CD4-positive, alpha-beta memory T cell (primary cell): ENCODE results near the gene KIAA0753. TPM values are rescaled to one million over a fixed set of nuclear protein-coding genes. Genes with fewer than 3 reads are reported as not detected.

Experiments used
- CTCF ChIA-PET: fragments of 350-600 bp; sonication (Branson Sonifier 250); formaldehyde crosslinking; loops from one replicate; lab custom pipeline; 2021; ENCODE audit warnings: inconsistent platforms; ENCODE audit not compliant: partially characterized antibody; lab: Charles Lee
- POLR2A ChIA-PET: fragments of 350-600 bp; sonication (Branson Sonifier 250); formaldehyde crosslinking; loops from one replicate; lab custom pipeline; 2021; ENCODE audit not compliant: partially characterized antibody; lab: Charles Lee
- DNase-seq, 5 donors: peaks; one replicate each; pipeline versions ENCODE4 v3.0.0 to v3.0.0-alpha.2; 2020 to 2022; ENCODE audit warnings: mixed read lengths in 1 of 5
- H3K27ac ChIP-seq: one replicate; pipeline ENCODE4 v1.7.0; 2013; ENCODE audit warnings: low read depth, low read length
- H3K27me3 ChIP-seq: 2 replicates; pipeline ENCODE4 v1.7.0; 2013; ENCODE audit warnings: mild to moderate bottlenecking, low read length, moderate library complexity; ENCODE audit not compliant: insufficient read depth
- H3K36me3 ChIP-seq: 2 replicates; pipeline ENCODE4 v1.7.0; 2013; ENCODE audit warnings: mild to moderate bottlenecking, low read length, moderate library complexity; ENCODE audit not compliant: insufficient read depth
- H3K4me1 ChIP-seq: 2 replicates; pipeline ENCODE4 v1.7.0; 2013; ENCODE audit warnings: mild to moderate bottlenecking, low read length, moderate library complexity; ENCODE audit not compliant: insufficient read depth
- H3K4me3 ChIP-seq, 2 donors: one replicate each; pipeline ENCODE4 v1.7.0; 2013; ENCODE audit warnings: low read length in 2 of 2, mild to moderate bottlenecking in 1 of 2
- H3K9me3 ChIP-seq, 2 donors: one replicate each; pipeline ENCODE4 v1.7.0; 2013; ENCODE audit warnings: low read length in 2 of 2, control low read depth in 1 of 2; ENCODE audit not compliant: control insufficient read depth in 1 of 2
- H3K27ac Mint-ChIP-seq, 7 donors: one replicate each; pipeline ENCODE4 v1.8.0; 2020 to 2021; ENCODE audit warnings: mixed read lengths in 7 of 7, mild to moderate bottlenecking in 6 of 7, inconsistent platforms in 3 of 7, moderate library complexity in 3 of 7
- H3K27me3 Mint-ChIP-seq, 2 donors: one replicate each; pipeline ENCODE4 v1.8.0; 2020 to 2021; ENCODE audit warnings: mixed read lengths in 2 of 2
- H3K36me3 Mint-ChIP-seq, 2 donors: one replicate each; pipeline ENCODE4 v1.8.0; 2020 to 2021; ENCODE audit warnings: mixed read lengths in 2 of 2, inconsistent platforms in 1 of 2, mild to moderate bottlenecking in 1 of 2
- H3K4me1 Mint-ChIP-seq, 4 donors: one replicate each; pipeline ENCODE4 v1.8.0; 2020 to 2021; ENCODE audit warnings: mixed read lengths in 4 of 4, mild to moderate bottlenecking in 1 of 4
- H3K4me3 Mint-ChIP-seq, 8 donors: one replicate each; pipeline ENCODE4 v1.8.0; 2020 to 2021; ENCODE audit warnings: mixed read lengths in 8 of 8, mild to moderate bottlenecking in 7 of 8, moderate library complexity in 6 of 8, inconsistent platforms in 3 of 8
- H3K9me3 Mint-ChIP-seq, 8 donors: one replicate each; pipeline ENCODE4 v1.8.0; 2020 to 2021; ENCODE audit warnings: mixed read lengths in 8 of 8, mild to moderate bottlenecking in 5 of 8, inconsistent platforms in 3 of 8, moderate library complexity in 1 of 8
- intact Hi-C: fragments of 100-400 bp; cut with micrococcal nuclease; formaldehyde crosslinking; loops from one replicate; pipeline ENCODE4 v1.15.1; 2023
- polyA plus RNA-seq, 2 donors: library from polyadenylated mRNA; unstranded; fragments of 300-500 nt; fragmentation: Illumina TruSeq; gene quantifications; one replicate each; pipeline ENCODE4 v1.2.3, GENCODE V29; 2021
- total RNA-seq, 2 experiments: library from RNA; stranded (reverse); gene quantifications; one replicate each; pipeline ENCODE4 v1.2.3, GENCODE V29; 2021

The KIAA0753 gene
- total and polyA plus RNA-seq, 4 experiments from 2014 or later = 1.8 to 18.6 (median 9.5) TPM

DNA sequence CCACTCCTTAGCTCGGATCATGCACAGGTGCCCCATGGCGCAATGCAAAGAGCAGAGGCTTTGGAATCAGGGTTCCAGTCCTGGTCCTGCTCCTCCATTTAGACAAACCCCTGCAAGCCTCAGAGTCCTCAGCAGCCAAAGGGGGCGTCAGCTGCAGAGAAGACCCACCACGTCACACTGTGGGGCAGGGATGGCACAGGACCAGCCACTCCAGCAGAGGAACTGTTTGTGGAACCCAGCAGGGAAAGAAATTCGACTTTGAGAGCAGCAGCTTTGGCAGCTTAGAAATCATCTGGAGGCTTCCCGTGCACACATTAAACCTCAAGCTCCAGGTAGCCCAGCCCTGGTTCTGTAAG is 36.3 kb upstream of the KIAA0753 start:
- peaks cover 4% of the 10 kb centered on the region for H3K27me3 ChIP-seq
- ChIA-PET POLR2A (no interaction called here), CTCF (no interaction called here)
- Mint-ChIP-seq H3K4me1 (peaks cover 0 to 10% (median 5%) of the 10 kb centered on the region in 4 donors), H3K4me3 (no peak overlapping the region), H3K27ac (no peak overlapping the region), H3K36me3 (peaks cover 0 to 1% of the 10 kb centered on the region in 2 donors), H3K27me3 (peaks cover 12 to 13% of the 10 kb centered on the region in 2 donors), H3K9me3 (no peaks in the 10 kb centered on the region)
- no peak for DNase-seq
- H3K36me3 ChIP-seq = no peaks in the 10 kb centered on the region
- no peak overlapping the region for H3K27ac ChIP-seq
- no peaks in the 10 kb centered on the region for H3K9me3 ChIP-seq
- intact Hi-C loops = no loop called here
- peaks cover 9% of the 10 kb centered on the region for H3K4me1 ChIP-seq
- no peak overlapping the region for H3K4me3 ChIP-seq

GRCh38 chr17:6675201-6675825 is 34.8 kb upstream of the KIAA0753 start:
- peaks cover 9% of the 10 kb centered on the region for H3K4me1 ChIP-seq
- ChIA-PET CTCF (interaction anchor here (0.5 kb wide), 1 partner anchor 1919 kb away, joined by 4 read pairs; no protein-coding TSS in a partner anchor), POLR2A (no interaction called here)
- H3K27me3 Mint-ChIP-seq = peaks cover 9 to 12% of the 10 kb centered on the region in 2 donors
- peaks cover 0 to 10% (median 5%) of the 10 kb centered on the region in 4 donors for H3K4me1 Mint-ChIP-seq
- no peaks in the 10 kb centered on the region for H3K36me3 ChIP-seq
- H3K4me3 ChIP-seq = no peak overlapping the region
- H3K9me3 Mint-ChIP-seq = no peaks in the 10 kb centered on the region
- H3K9me3 ChIP-seq = no peaks in the 10 kb centered on the region
- H3K27me3 ChIP-seq = peaks cover 4% of the 10 kb centered on the region
- H3K27ac ChIP-seq = no peak overlapping the region
- H3K4me3 Mint-ChIP-seq = peak overlapping the region in 1 of 8 donors; percentile 27
- peak overlapping the region in 1 of 7 donors; percentile 60 for H3K27ac Mint-ChIP-seq
- intact Hi-C loops = no loop called here
- DNase-seq = no peak
- H3K36me3 Mint-ChIP-seq = no peaks in the 10 kb centered on the region

DNA sequence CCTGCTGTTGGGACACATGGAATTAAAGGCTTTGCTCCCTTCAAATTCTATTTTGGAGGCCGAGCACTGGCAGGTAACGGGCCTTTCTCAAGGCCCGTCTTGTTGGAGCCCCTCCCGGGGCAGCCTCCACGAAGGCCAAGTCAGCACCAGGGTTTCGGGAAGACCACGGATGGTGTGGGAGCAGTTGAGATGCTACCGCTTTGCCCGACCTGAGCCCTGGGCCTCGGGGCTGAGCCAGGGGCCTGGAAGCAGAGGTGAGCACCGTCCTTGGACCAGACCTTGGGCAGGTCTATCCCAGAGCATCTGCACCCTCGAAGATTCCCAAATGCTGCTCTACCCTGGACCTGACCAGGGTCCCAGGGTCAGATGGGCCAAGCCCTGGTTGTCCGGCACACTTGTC is 34.1 kb upstream of the KIAA0753 start:
- Histone ChIP-seq H3K9me3 (no peaks in the 10 kb centered on the region), H3K4me3 (no peak overlapping the region), H3K27ac (no peak overlapping the region), H3K4me1 (peaks cover 9% of the 10 kb centered on the region), H3K36me3 (no peaks in the 10 kb centered on the region), H3K27me3 (peaks cover 4% of the 10 kb centered on the region)
- no peak overlapping the region for H3K27ac Mint-ChIP-seq
- no peaks in the 10 kb centered on the region for H3K36me3 Mint-ChIP-seq
- no peaks in the 10 kb centered on the region for H3K9me3 Mint-ChIP-seq
- peaks cover 7 to 9% of the 10 kb centered on the region in 2 donors for H3K27me3 Mint-ChIP-seq
- CTCF ChIA-PET = no interaction called here
- DNase-seq = no peak
- POLR2A ChIA-PET = no interaction called here
- intact Hi-C loops = no loop called here
- H3K4me3 Mint-ChIP-seq = no peak overlapping the region
- H3K4me1 Mint-ChIP-seq = peaks cover 0 to 10% (median 5%) of the 10 kb centered on the region in 4 donors

DNA sequence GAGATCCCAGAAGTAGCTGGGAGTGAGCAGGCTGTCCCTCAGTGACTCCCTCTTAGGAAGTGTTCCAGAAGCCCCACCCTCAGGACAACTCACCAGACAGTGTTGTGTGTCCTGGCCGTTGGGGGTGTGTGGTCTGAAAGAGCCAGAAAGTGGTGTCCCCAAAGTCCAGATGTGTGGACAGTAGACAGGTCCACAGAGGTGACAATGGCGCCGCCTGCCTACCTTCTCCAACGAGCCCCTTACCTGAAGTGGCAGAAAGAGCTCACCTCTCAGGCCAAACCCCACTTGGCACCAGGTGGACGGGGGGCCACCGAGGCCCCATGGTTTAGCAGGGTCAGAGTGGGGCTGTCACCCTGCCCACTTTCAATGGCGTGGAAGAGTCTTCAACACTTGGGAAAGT is 30.9 kb upstream of the KIAA0753 start:
- CTCF ChIA-PET = interaction anchor here (0.7 to 0.8 kb wide), 2 partner anchors 27 to 31 kb away, joined by 3 to 4 read pairs; no protein-coding TSS in a partner anchor
- Histone ChIP-seq H3K4me1 (no peaks in the 10 kb centered on the region), H3K36me3 (no peaks in the 10 kb centered on the region), H3K27ac (no peak overlapping the region), H3K4me3 (no peak overlapping the region), H3K27me3 (no peaks in the 10 kb centered on the region), H3K9me3 (no peaks in the 10 kb centered on the region)
- Mint-ChIP-seq H3K27ac (no peak overlapping the region), H3K4me3 (no peak overlapping the region), H3K9me3 (peaks cover 0 to 2% (median 0%) of the 10 kb centered on the region in 8 donors), H3K27me3 (peaks cover 0 to 3% of the 10 kb centered on the region in 2 donors), H3K36me3 (peaks cover 2 to 7% of the 10 kb centered on the region in 2 donors), H3K4me1 (peaks cover 0 to 2% (median under 1%) of the 10 kb centered on the region in 4 donors)
- intact Hi-C loops = no loop called here
- POLR2A ChIA-PET = no interaction called here
- no peak for DNase-seq

DNA sequence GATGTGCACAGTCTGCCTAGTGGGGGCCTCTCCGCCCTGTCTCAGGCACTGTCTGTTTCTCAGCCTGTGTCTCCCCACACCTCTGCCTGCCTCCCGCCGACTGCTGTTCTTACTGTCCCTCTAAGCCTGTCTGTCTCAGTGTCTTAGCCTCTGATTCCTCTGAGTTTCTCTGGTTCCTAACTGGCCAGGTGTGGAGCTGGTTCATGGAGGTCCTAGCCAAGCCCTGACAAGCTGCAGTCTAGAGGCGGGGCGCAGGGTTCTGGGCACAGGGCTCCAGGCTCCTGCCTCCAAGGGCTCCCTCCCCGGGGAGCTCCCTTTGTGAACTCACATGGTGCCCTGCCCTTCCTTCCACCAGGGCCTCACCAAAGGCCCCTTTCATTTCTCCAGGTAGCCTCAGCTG is 30.5 kb upstream of the KIAA0753 start:
- Histone ChIP-seq H3K27ac (no peak overlapping the region), H3K9me3 (no peaks in the 10 kb centered on the region), H3K36me3 (no peaks in the 10 kb centered on the region), H3K4me3 (no peak overlapping the region), H3K4me1 (peaks cover 2% of the 10 kb centered on the region), H3K27me3 (no peaks in the 10 kb centered on the region)
- Mint-ChIP-seq H3K4me1 (peaks cover 0 to 3% (median under 1%) of the 10 kb centered on the region in 4 donors), H3K27me3 (peaks cover 0 to 3% of the 10 kb centered on the region in 2 donors), H3K4me3 (no peak overlapping the region), H3K27ac (no peak overlapping the region), H3K36me3 (peaks cover 3 to 7% of the 10 kb centered on the region in 2 donors), H3K9me3 (peaks cover 0 to 2% (median 0%) of the 10 kb centered on the region in 8 donors)
- DNase-seq = no peak
- ChIA-PET CTCF (interaction anchor here (0.7 to 0.8 kb wide), 2 partner anchors 27 to 32 kb away, joined by 3 to 4 read pairs; no protein-coding TSS in a partner anchor), POLR2A (no interaction called here)
- intact Hi-C loops = no loop called here

DNA sequence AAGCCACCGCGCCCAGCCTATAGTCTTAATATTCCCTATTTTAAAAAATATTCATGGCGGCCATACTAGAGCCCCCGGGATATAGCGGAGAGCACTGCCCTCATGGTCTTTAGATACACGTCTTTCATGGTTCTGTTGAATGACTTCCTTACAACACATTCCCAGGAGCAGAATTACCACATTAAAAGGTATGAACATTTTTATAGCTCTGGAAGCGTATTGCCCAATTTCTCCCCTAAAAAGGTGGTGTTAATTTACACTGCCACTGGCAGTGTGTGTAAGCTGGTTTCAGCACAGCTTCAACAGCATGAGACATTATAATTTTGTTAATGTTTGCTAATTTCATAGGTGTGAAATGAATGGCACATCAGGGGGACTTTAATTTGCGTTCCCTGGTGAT is 30.1 kb upstream of the KIAA0753 start:
- no peaks in the 10 kb centered on the region for H3K27me3 Mint-ChIP-seq
- intact Hi-C loops = no loop called here
- H3K27ac Mint-ChIP-seq = no peak overlapping the region
- Histone ChIP-seq H3K36me3 (no peaks in the 10 kb centered on the region), H3K27me3 (no peaks in the 10 kb centered on the region), H3K27ac (no peak overlapping the region), H3K9me3 (no peaks in the 10 kb centered on the region), H3K4me3 (no peak overlapping the region), H3K4me1 (peaks cover 4% of the 10 kb centered on the region)
- CTCF ChIA-PET = interaction anchor here (1.3 kb wide), 1 partner anchor 244 kb away, joined by 4 read pairs; no protein-coding TSS in a partner anchor
- POLR2A ChIA-PET = no interaction called here
- peaks cover 0 to 2% (median 0%) of the 10 kb centered on the region in 8 donors for H3K9me3 Mint-ChIP-seq
- peaks cover 0 to 4% (median under 1%) of the 10 kb centered on the region in 4 donors for H3K4me1 Mint-ChIP-seq
- peaks cover 4 to 7% of the 10 kb centered on the region in 2 donors for H3K36me3 Mint-ChIP-seq
- H3K4me3 Mint-ChIP-seq = no peak overlapping the region
- DNase-seq = no peak

DNA sequence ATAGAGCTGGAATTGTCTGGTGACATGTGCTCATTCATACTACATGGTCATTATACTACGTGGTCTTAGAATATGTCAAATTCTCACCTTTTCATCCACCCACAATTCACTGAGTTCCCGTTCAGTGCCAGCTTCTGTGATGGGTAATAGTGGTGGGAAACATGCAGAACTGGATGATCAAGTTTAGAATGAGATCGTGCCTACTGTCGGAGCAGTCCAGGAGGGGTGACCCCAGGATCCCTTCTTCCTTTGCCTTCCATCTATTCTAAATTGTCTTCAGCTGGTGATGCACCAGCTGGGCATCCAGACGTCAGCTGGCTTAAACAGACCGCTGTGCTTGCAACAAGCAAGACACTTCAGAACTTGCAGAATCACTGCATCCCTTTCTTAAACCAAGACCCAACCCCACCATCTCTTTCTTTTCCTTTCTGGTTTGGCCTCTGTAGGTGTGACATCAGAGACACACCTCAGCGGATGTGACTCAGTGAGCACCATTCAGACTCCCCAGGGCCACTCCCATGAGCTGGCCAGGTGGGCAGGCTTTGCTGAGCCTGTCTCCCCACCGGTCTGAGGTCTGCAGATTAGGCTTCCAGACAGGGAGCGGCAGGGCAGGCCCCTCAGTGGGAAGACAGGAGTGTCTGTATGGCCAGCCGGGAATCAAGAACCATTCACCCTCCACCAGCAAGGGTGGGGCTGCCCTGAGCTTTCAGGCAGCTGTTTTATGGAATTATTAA is 29.1 kb upstream of the KIAA0753 start:
- peaks cover 0 to 4% (median 3%) of the 10 kb centered on the region in 4 donors for H3K4me1 Mint-ChIP-seq
- Histone ChIP-seq H3K4me1 (peaks cover 4% of the 10 kb centered on the region), H3K27me3 (no peaks in the 10 kb centered on the region), H3K27ac (no peak overlapping the region), H3K36me3 (no peaks in the 10 kb centered on the region), H3K9me3 (no peaks in the 10 kb centered on the region), H3K4me3 (no peak overlapping the region)
- H3K4me3 Mint-ChIP-seq = peak overlapping the region in 1 of 8 donors; percentile 46
- H3K27me3 Mint-ChIP-seq = no peaks in the 10 kb centered on the region
- intact Hi-C loops = loop anchor here (5.0 kb wide), 1 partner anchor 173 kb away; no protein-coding TSS in a partner anchor
- H3K36me3 Mint-ChIP-seq = peaks cover 6 to 7% of the 10 kb centered on the region in 2 donors
- ChIA-PET POLR2A (no interaction called here), CTCF (interaction anchor here (1.3 kb wide), 1 partner anchor 245 kb away, joined by 4 read pairs; no protein-coding TSS in a partner anchor)
- peaks cover 0 to 2% (median 0%) of the 10 kb centered on the region in 8 donors for H3K9me3 Mint-ChIP-seq
- no peak for DNase-seq
- H3K27ac Mint-ChIP-seq = no peak overlapping the region
